Common myeloid progenitor, CD34-positive (primary cell): ENCODE data around the gene LAMA5.

ENCODE experiments used
- CTCF ChIA-PET: fragments of 350-600 bp; sonication (Branson Sonifier 250); formaldehyde crosslinking; loops from one replicate; lab custom pipeline; 2021; ENCODE audit warnings: antibody characterized with exemption; lab: Charles Lee
- POLR2A ChIA-PET: fragments of 350-600 bp; sonication (Branson Sonifier 250); formaldehyde crosslinking; loops from one replicate; lab custom pipeline; 2021; ENCODE audit warnings: antibody characterized with exemption; lab: Charles Lee
- DNase-seq, 3 donors: peaks; one replicate each; pipeline versions ENCODE4 v3.0.0 to v3.0.0-alpha.2; 2013
- H3K27ac ChIP-seq, 2 experiments: 1 replicate in 1 of 2; 2 replicates in 1 of 2; pipeline ENCODE4 v1.7.0; 2013; ENCODE audit warnings: inconsistent platforms in 2 of 2, low read length in 2 of 2, mild to moderate bottlenecking in 2 of 2, low read depth in 1 of 2, moderate library complexity in 1 of 2; ENCODE audit not compliant: severe bottlenecking in 2 of 2, insufficient read depth in 1 of 2, poor library complexity in 1 of 2
- H3K27me3 ChIP-seq, 5 experiments: replicated peaks in 2 of 5; 1 replicate in 3 of 5; 2 replicates in 2 of 5; pipeline versions ENCODE4 v1.6.1 to v1.7.0; 2013; ENCODE audit warnings: low read length in 4 of 5, mild to moderate bottlenecking in 2 of 5, moderate library complexity in 2 of 5, inconsistent platforms in 1 of 5; ENCODE audit not compliant: insufficient read depth in 5 of 5, control insufficient read depth in 4 of 5
- H3K36me3 ChIP-seq, 4 experiments: 1 replicate in 2 of 4; 2 replicates in 2 of 4; pipeline versions ENCODE4 v1.6.1 to v1.7.0; 2013; ENCODE audit warnings: low read length in 3 of 4, control low read depth in 1 of 4, mild to moderate bottlenecking in 1 of 4; ENCODE audit not compliant: control insufficient read depth in 4 of 4, insufficient read depth in 4 of 4
- H3K4me1 ChIP-seq, 4 experiments: 1 replicate in 3 of 4; 2 replicates in 1 of 4; pipeline versions ENCODE4 v1.6.1 to v1.7.1; 2013; ENCODE audit warnings: low read length in 3 of 4, mild to moderate bottlenecking in 3 of 4, control low read depth in 1 of 4, inconsistent platforms in 1 of 4, moderate library complexity in 1 of 4; ENCODE audit not compliant: control insufficient read depth in 4 of 4, insufficient read depth in 4 of 4; ENCODE audit errors: control extremely low read depth in 1 of 4
- H3K4me3 ChIP-seq, 7 experiments: 1 replicate in 4 of 7; 2 replicates in 3 of 7; pipeline versions ENCODE4 v1.5.1 to v1.7.0; 2013; ENCODE audit warnings: mild to moderate bottlenecking in 7 of 7, low read length in 6 of 7, moderate library complexity in 6 of 7, inconsistent platforms in 2 of 7, low read depth in 2 of 7, control low read depth in 1 of 7; ENCODE audit not compliant: insufficient read depth in 4 of 7, control insufficient read depth in 1 of 7; ENCODE audit errors: extremely low read depth in 1 of 7
- H3K9me3 ChIP-seq, 5 experiments: 1 replicate in 4 of 5; 2 replicates in 1 of 5; pipeline versions ENCODE4 v1.6.1 to v1.7.1; 2013; ENCODE audit warnings: low read length in 4 of 5, mild to moderate bottlenecking in 2 of 5, inconsistent platforms in 1 of 5, low read depth in 1 of 5, moderate library complexity in 1 of 5; ENCODE audit not compliant: control insufficient read depth in 4 of 5, insufficient read depth in 2 of 5; ENCODE audit errors: control extremely low read depth in 1 of 5
- WGBS: methylation state at CpG from one replicate; pipeline ENCODE4 v1.1.5; 2013; ENCODE audit not compliant: insufficient coverage; 5-methylcytosine and 5-hydroxymethylcytosine counted together

Gene LAMA5

GRCh38 chr20:62403331-62403730 lies 36.2 kb upstream of the LAMA5 start:
- H3K4me1 ChIP-seq = peaks cover 0 to 26% (median 21%) of the 10 kb centered on the region in 4 experiments
- POLR2A ChIA-PET = no interaction called here
- H3K27me3 ChIP-seq = no peaks in the 10 kb centered on the region
- H3K27ac ChIP-seq = no peak overlapping the region
- peaks cover 0 to 7% (median 4%) of the 10 kb centered on the region in 4 experiments for H3K36me3 ChIP-seq
- H3K4me3 ChIP-seq = no peak overlapping the region
- DNase-seq = no peak
- H3K9me3 ChIP-seq = no peaks in the 10 kb centered on the region
- 95% methylated on average over 9 of the region's 13 CpGs for WGBS
- CTCF ChIA-PET = no interaction called here

GRCh38 chr20:62402456-62403150 lies 35.5 kb upstream of the LAMA5 start:
- no peak for DNase-seq
- H3K4me1 ChIP-seq = peaks cover 0 to 21% (median 17%) of the 10 kb centered on the region in 4 experiments
- no peak overlapping the region for H3K27ac ChIP-seq
- POLR2A ChIA-PET = no interaction called here
- CTCF ChIA-PET = no interaction called here
- WGBS = 93% methylated on average over 22 of the region's 23 CpGs
- H3K4me3 ChIP-seq = no peak overlapping the region
- no peaks in the 10 kb centered on the region for H3K9me3 ChIP-seq
- H3K27me3 ChIP-seq = no peaks in the 10 kb centered on the region
- peaks cover 0 to 7% (median 4%) of the 10 kb centered on the region in 4 experiments for H3K36me3 ChIP-seq

GRCh38 chr20:62401331-62401779 lies 34.2 kb upstream of the LAMA5 start:
- Histone ChIP-seq H3K36me3 (peaks cover 2 to 11% (median 5%) of the 10 kb centered on the region in 4 experiments), H3K4me1 (peaks cover 0 to 14% (median 10%) of the 10 kb centered on the region in 4 experiments), H3K4me3 (no peak overlapping the region), H3K27ac (no peak overlapping the region), H3K27me3 (no peaks in the 10 kb centered on the region), H3K9me3 (no peaks in the 10 kb centered on the region)
- WGBS = 94% methylated on average over 21 of the region's 21 CpGs
- no peak for DNase-seq
- ChIA-PET POLR2A (no interaction called here), CTCF (interaction anchor here (1.3 kb wide), 1 partner anchor 12 kb away, joined by 4 read pairs; no protein-coding TSS in a partner anchor)

- H3K9me3 ChIP-seq = no peaks in the 10 kb centered on the region
- 89% methylated on average over 10 of the region's 10 CpGs for WGBS
- CTCF ChIA-PET = interaction anchor here (1.3 to 1.6 kb wide), 2 partner anchors 9 to 12 kb away, joined by 4 to 5 read pairs; no protein-coding TSS in a partner anchor
These were observed 33.4 kb upstream of the LAMA5 start for GRCh38 chr20:62400541-62400940.

GRCh38 chr20:62400021-62400420 lies 32.9 kb upstream of the LAMA5 start:
- H3K4me1 ChIP-seq = peaks cover 0 to 1% (median 0%) of the 10 kb centered on the region in 4 experiments
- POLR2A ChIA-PET = no interaction called here
- 96% methylated on average over 7 of the region's 7 CpGs for WGBS
- H3K9me3 ChIP-seq = no peaks in the 10 kb centered on the region
- H3K27me3 ChIP-seq = no peaks in the 10 kb centered on the region
- no peak overlapping the region for H3K4me3 ChIP-seq
- CTCF ChIA-PET = interaction anchor here (1.0 to 1.6 kb wide), 3 partner anchors 9 to 11 kb away, joined by 4 to 5 read pairs (median 4); no protein-coding TSS in a partner anchor
- H3K36me3 ChIP-seq = peaks cover 2 to 14% (median 9%) of the 10 kb centered on the region in 4 experiments
- no peak for DNase-seq
- no peak overlapping the region for H3K27ac ChIP-seq

More at GRCh38 chr20:62400541-62400940, 33.4 kb upstream of the LAMA5 start:
- no peak for DNase-seq
- no peak overlapping the region for H3K27ac ChIP-seq
- no peak overlapping the region for H3K4me3 ChIP-seq
- H3K36me3 ChIP-seq = peaks cover 2 to 14% (median 7%) of the 10 kb centered on the region in 4 experiments
- peaks cover 0 to 6% (median 1%) of the 10 kb centered on the region in 4 experiments for H3K4me1 ChIP-seq
- POLR2A ChIA-PET = no interaction called here
- no peaks in the 10 kb centered on the region for H3K27me3 ChIP-seq

GRCh38 chr20:62398120-62398821 lies 31.2 kb upstream of the LAMA5 start:
- CTCF ChIA-PET = no interaction called here
- POLR2A ChIA-PET = no interaction called here

More at GRCh38 chr20:62398120-62398821, 31.2 kb upstream of the LAMA5 start:
- H3K27me3 ChIP-seq = no peaks in the 10 kb centered on the region
- DNase-seq = no peak
- no peaks in the 10 kb centered on the region for H3K9me3 ChIP-seq
- H3K36me3 ChIP-seq = peaks cover 2 to 28% (median 17%) of the 10 kb centered on the region in 4 experiments
- no peaks in the 10 kb centered on the region for H3K4me1 ChIP-seq
- WGBS = 98% methylated on average over 15 of the region's 19 CpGs
- no peak overlapping the region for H3K4me3 ChIP-seq
- no peak overlapping the region for H3K27ac ChIP-seq
